ENCODE measurements around the gene NBPF26.
"Not testable (repeated sequence)": the region's sequence is repeated elsewhere in the genome, so short reads cannot be mapped to it uniquely, and the experiment has no call there.

NBPF26 gene

DNA sequence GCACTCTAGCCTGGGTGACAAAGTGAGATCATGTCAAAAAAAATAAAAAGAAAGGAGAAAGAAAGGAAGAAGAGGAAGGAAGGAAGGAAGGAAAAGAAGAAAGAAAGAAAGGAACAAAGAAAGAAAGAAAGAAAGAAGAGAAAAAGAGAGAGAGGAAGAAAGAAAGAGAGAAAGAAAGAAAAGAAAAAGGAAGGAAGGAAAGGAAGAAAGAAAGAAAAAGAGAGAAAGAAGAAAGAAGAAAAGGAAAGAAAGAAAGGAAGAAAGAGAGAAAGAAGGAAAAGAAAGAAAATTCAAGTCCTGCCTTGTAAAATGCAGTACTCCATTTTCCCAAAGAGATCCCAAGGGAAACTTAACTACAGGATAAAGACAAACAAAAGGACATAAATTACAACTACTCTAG, 154.5 kb downstream of the NBPF26 start:
- H3K27ac ChIP-seq (ENCODE audit: low read depth, low read length); H3K9ac ChIP-seq (ENCODE audit: low read depth, low read length); H3K36me3 ChIP-seq (ENCODE audit: control insufficient read depth, insufficient read depth, low read length); H3K4me1 ChIP-seq (ENCODE audit: control insufficient read depth, insufficient read depth, low read length); H3K9me3 ChIP-seq (ENCODE audit: control insufficient read depth, insufficient read depth, low read length); H3K4me3 ChIP-seq (ENCODE audit: low read depth, low read length); H3K27me3 ChIP-seq (ENCODE audit: control insufficient read depth, insufficient read depth, low read length): not testable (repeated sequence)

DNA sequence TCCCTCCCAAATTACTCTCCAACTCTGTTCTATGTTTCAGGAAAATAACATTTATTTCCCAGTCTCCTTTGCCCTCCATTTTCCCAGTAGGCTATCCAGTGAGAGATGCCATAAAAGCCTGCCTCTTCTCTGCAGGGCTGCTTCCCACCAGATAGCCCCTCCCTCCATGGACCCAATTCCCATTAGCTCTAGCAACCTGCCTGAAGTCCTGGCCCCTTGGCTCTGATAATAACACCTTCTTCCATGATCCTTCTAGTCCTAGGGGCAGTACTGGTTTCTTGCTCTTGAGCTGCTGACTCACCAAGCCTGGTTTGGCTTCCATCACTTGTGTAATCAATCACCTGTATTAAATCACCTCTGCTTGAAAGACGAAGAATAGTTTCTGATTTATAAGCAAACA, 156.3 kb downstream of the NBPF26 start:
- not testable (repeated sequence) for H3K36me3 ChIP-seq (ENCODE audit: control insufficient read depth, insufficient read depth, low read length); H3K4me3 ChIP-seq (ENCODE audit: low read depth, low read length); H3K27me3 ChIP-seq (ENCODE audit: control insufficient read depth, insufficient read depth, low read length); H3K9me3 ChIP-seq (ENCODE audit: control insufficient read depth, insufficient read depth, low read length); H3K9ac ChIP-seq (ENCODE audit: low read depth, low read length); H3K27ac ChIP-seq (ENCODE audit: low read depth, low read length); H3K4me1 ChIP-seq (ENCODE audit: control insufficient read depth, insufficient read depth, low read length)

DNA sequence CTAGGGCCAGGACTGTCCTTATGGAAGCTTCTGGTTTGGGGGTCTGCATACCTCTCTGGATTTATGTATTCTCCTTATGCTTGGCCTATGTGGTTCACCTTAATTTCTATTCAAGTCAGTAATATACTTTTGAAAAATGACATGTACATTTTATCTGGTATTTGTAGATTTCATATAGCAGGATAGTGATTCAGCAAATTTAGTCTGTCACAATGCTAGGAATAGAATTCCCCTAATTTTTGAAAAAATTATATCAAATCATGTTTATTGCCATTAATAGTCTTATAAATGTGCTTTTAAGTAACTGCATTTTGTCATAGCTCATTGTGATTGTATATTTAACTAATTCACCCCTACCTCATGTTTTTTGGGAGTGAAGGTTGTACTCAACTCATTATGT, 158.2 kb downstream of the NBPF26 start:
- not testable (repeated sequence) for H3K4me1 ChIP-seq (ENCODE audit: control insufficient read depth, insufficient read depth, low read length); H3K36me3 ChIP-seq (ENCODE audit: control insufficient read depth, insufficient read depth, low read length); H3K4me3 ChIP-seq (ENCODE audit: low read depth, low read length); H3K9ac ChIP-seq (ENCODE audit: low read depth, low read length); H3K27me3 ChIP-seq (ENCODE audit: control insufficient read depth, insufficient read depth, low read length); H3K9me3 ChIP-seq (ENCODE audit: control insufficient read depth, insufficient read depth, low read length); H3K27ac ChIP-seq (ENCODE audit: low read depth, low read length)
